Trophoblast cell (in vitro differentiated cells and primary cell): ENCODE results near the gene PCSK5.
A peak's percentile ranks its signal among the peaks of the same experiment; 100 is the strongest.
"Not testable (repeated sequence)": the region's sequence is repeated elsewhere in the genome, so short reads cannot be mapped to it uniquely, and the experiment has no call there.

Experiments used
- DNase-seq, 2 donors: peaks; one replicate each; pipeline ENCODE4 v3.0.0-alpha.2; 2016
- H2AFZ ChIP-seq: 2 replicates; pipeline ENCODE4 v1.6.1; 2013; ENCODE audit warnings: low read length, moderate library complexity, mild to moderate bottlenecking; ENCODE audit not compliant: insufficient read depth, poor library complexity
- H2AK5ac ChIP-seq: 2 replicates; pipeline ENCODE4 v1.6.1; 2013; ENCODE audit warnings: mild to moderate bottlenecking, low read length
- H2BK120ac ChIP-seq: 2 replicates; pipeline ENCODE4 v1.6.1; 2013; ENCODE audit warnings: low read length, mild to moderate bottlenecking, moderate library complexity; ENCODE audit not compliant: insufficient read depth, poor library complexity
- H2BK12ac ChIP-seq: 2 replicates; pipeline ENCODE4 v1.6.1; 2013; ENCODE audit warnings: mild to moderate bottlenecking, low read length, moderate library complexity
- H2BK5ac ChIP-seq: 2 replicates; pipeline ENCODE4 v1.6.1; 2013; ENCODE audit warnings: low read length, low read depth, moderate library complexity, mild to moderate bottlenecking; ENCODE audit not compliant: poor library complexity
- H3K14ac ChIP-seq: 2 replicates; pipeline ENCODE4 v1.6.1; 2013; ENCODE audit warnings: mild to moderate bottlenecking, low read length
- H3K18ac ChIP-seq: 2 replicates; pipeline ENCODE4 v1.6.1; 2013; ENCODE audit warnings: mild to moderate bottlenecking, low read length
- H3K23ac ChIP-seq: 2 replicates; pipeline ENCODE4 v1.6.1; 2013; ENCODE audit warnings: low read length
- H3K27ac ChIP-seq: 2 replicates; pipeline ENCODE4 v1.5.1; 2013; ENCODE audit warnings: low read depth, mild to moderate bottlenecking, inconsistent platforms, low read length, moderate library complexity
- H3K27me3 ChIP-seq: 2 replicates; pipeline ENCODE4 v1.6.1; 2013; ENCODE audit warnings: inconsistent platforms, mild to moderate bottlenecking, low read length, moderate library complexity; ENCODE audit not compliant: insufficient read depth
- H3K36me3 ChIP-seq, 2 experiments: 1 replicate in 1 of 2; 2 replicates in 1 of 2; pipeline ENCODE4 v1.6.1; 2013; ENCODE audit warnings: low read length in 2 of 2, mild to moderate bottlenecking in 2 of 2, moderate library complexity in 1 of 2; ENCODE audit not compliant: insufficient read depth in 2 of 2, control insufficient read depth in 1 of 2
- H3K4ac ChIP-seq: 2 replicates; pipeline ENCODE4 v1.6.1; 2013; ENCODE audit warnings: low read depth, mild to moderate bottlenecking, low read length, moderate library complexity
- H3K4me1 ChIP-seq, 2 experiments: 1 replicate in 1 of 2; 2 replicates in 1 of 2; pipeline ENCODE4 v1.6.1; 2013; ENCODE audit warnings: low read length in 2 of 2, mild to moderate bottlenecking in 2 of 2, moderate library complexity in 1 of 2; ENCODE audit not compliant: insufficient read depth in 2 of 2, control insufficient read depth in 1 of 2
- H3K4me2 ChIP-seq: 2 replicates; pipeline ENCODE4 v1.6.1; 2013; ENCODE audit warnings: inconsistent platforms, mild to moderate bottlenecking, low read length, moderate library complexity
- H3K4me3 ChIP-seq: 2 replicates; pipeline ENCODE4 v1.5.1; 2013; ENCODE audit warnings: mild to moderate bottlenecking, low read depth, low read length, inconsistent platforms
- H3K79me1 ChIP-seq: one replicate; pipeline ENCODE4 v1.6.1; 2013; ENCODE audit warnings: low read length
- H3K79me2 ChIP-seq: 2 replicates; pipeline ENCODE4 v1.6.1; 2013; ENCODE audit warnings: low read length, mild to moderate bottlenecking; ENCODE audit not compliant: control insufficient read depth, insufficient read depth, poor library complexity
- H3K9ac ChIP-seq: 2 replicates; pipeline ENCODE4 v1.6.1; 2013; ENCODE audit warnings: mild to moderate bottlenecking, low read length
- H3K9me3 ChIP-seq: 2 replicates; pipeline ENCODE4 v1.6.1; 2013; ENCODE audit warnings: low read depth, mild to moderate bottlenecking, control low read depth, inconsistent platforms, low read length; ENCODE audit not compliant: insufficient read depth
- H4K12ac ChIP-seq: 2 replicates; pipeline ENCODE4 v1.6.1; 2013; ENCODE audit warnings: low read depth, mild to moderate bottlenecking, low read length, moderate library complexity
- H4K8ac ChIP-seq: 2 replicates; pipeline ENCODE4 v1.6.1; 2013; ENCODE audit warnings: low read depth, mild to moderate bottlenecking, low read length, moderate library complexity
- H4K91ac ChIP-seq: one replicate; pipeline ENCODE4 v1.6.1; 2013; ENCODE audit warnings: low read depth, mild to moderate bottlenecking, low read length, moderate library complexity
- WGBS: extraction: QIAGEN DNeasy Blood & Tissue Kit; methylation state at CpG from one replicate; pipeline ENCODE4 v1.1.7; 2013; ENCODE audit warnings: missing lambda C conversion rate; ENCODE audit not compliant: insufficient read length, insufficient coverage; ENCODE audit errors: extremely low coverage; 5-methylcytosine and 5-hydroxymethylcytosine counted together

PCSK5 gene

GRCh38 chr9:75962013-75962661 is 71.7 kb downstream of the PCSK5 start:
- no peak overlapping the region for H2BK120ac ChIP-seq
- H3K36me3 ChIP-seq, result no peaks in the 10 kb centered on the region
- H3K4ac ChIP-seq, result no peak overlapping the region
- H2AFZ ChIP-seq, result no peak overlapping the region
- no peak overlapping the region for H2AK5ac ChIP-seq
- H3K79me2 ChIP-seq, result no peaks in the 10 kb centered on the region
- no CpG with 5 or more reads among the region's 8 CpGs for WGBS
- no peak overlapping the region for H3K27ac ChIP-seq
- H3K27me3 ChIP-seq, result no peaks in the 10 kb centered on the region
- H3K9ac ChIP-seq, result no peak overlapping the region
- H3K14ac ChIP-seq, result no peak overlapping the region
- DNase-seq, result peak; percentile 49 to 81
- peaks cover 0 to 3% of the 10 kb centered on the region in 2 experiments for H3K4me1 ChIP-seq
- H3K4me2 ChIP-seq, result no peak overlapping the region
- no peak overlapping the region for H2BK12ac ChIP-seq
- H4K8ac ChIP-seq, result no peak overlapping the region
- no peak overlapping the region for H3K23ac ChIP-seq
- no peaks in the 10 kb centered on the region for H3K9me3 ChIP-seq
- H3K79me1 ChIP-seq, result no peaks in the 10 kb centered on the region
- no peak overlapping the region for H3K18ac ChIP-seq
- H4K12ac ChIP-seq, result no peak overlapping the region
- no peak overlapping the region for H2BK5ac ChIP-seq
- H4K91ac ChIP-seq, result no peak overlapping the region
- H3K4me3 ChIP-seq, result no peak overlapping the region

GRCh38 chr9:75962662-75963036 is 72.2 kb downstream of the PCSK5 start:
- no peak overlapping the region for H3K4me3 ChIP-seq
- H3K79me2 ChIP-seq, result no peaks in the 10 kb centered on the region
- no peak overlapping the region for H2BK12ac ChIP-seq
- H3K4ac ChIP-seq, result no peak overlapping the region
- no peak overlapping the region for H3K27ac ChIP-seq
- peaks cover 0 to 3% of the 10 kb centered on the region in 2 experiments for H3K4me1 ChIP-seq
- no peaks in the 10 kb centered on the region for H3K9me3 ChIP-seq
- no peak overlapping the region for H4K12ac ChIP-seq
- H2BK5ac ChIP-seq, result no peak overlapping the region
- no peak overlapping the region for H2BK120ac ChIP-seq
- no peak overlapping the region for H4K8ac ChIP-seq
- no peak overlapping the region for H2AFZ ChIP-seq
- no peak overlapping the region for H3K14ac ChIP-seq
- no peak for DNase-seq
- no peak overlapping the region for H2AK5ac ChIP-seq
- H3K9ac ChIP-seq, result no peak overlapping the region
- H4K91ac ChIP-seq, result no peak overlapping the region
- no CpG with 5 or more reads among the region's 4 CpGs for WGBS
- H3K36me3 ChIP-seq, result no peaks in the 10 kb centered on the region
- no peak overlapping the region for H3K23ac ChIP-seq
- no peak overlapping the region for H3K4me2 ChIP-seq
- no peaks in the 10 kb centered on the region for H3K27me3 ChIP-seq
- no peaks in the 10 kb centered on the region for H3K79me1 ChIP-seq
- no peak overlapping the region for H3K18ac ChIP-seq

GRCh38 chr9:75963321-75963720 is 72.8 kb downstream of the PCSK5 start:
- not testable (repeated sequence) for H3K4me3 ChIP-seq, H3K79me2 ChIP-seq, H3K36me3 ChIP-seq, H4K12ac ChIP-seq, H3K14ac ChIP-seq, H3K18ac ChIP-seq, H2BK120ac ChIP-seq, H3K9ac ChIP-seq, H3K27ac ChIP-seq, H3K27me3 ChIP-seq, H3K4me1 ChIP-seq, H3K4me2 ChIP-seq, H2AFZ ChIP-seq, H3K9me3 ChIP-seq, H3K79me1 ChIP-seq, H2AK5ac ChIP-seq, H4K91ac ChIP-seq, H2BK5ac ChIP-seq, H3K4ac ChIP-seq, DNase-seq, H4K8ac ChIP-seq, H2BK12ac ChIP-seq, H3K23ac ChIP-seq
- WGBS, result no CpG with 5 or more reads among the region's 9 CpGs

- Histone ChIP-seq H3K79me2 (no peaks in the 10 kb centered on the region), H3K4me3 (no peak overlapping the region), H4K8ac (no peak overlapping the region), H3K79me1 (no peaks in the 10 kb centered on the region), H4K91ac (no peak overlapping the region), H3K14ac (no peak overlapping the region), H2BK5ac (no peak overlapping the region), H2AK5ac (no peak overlapping the region), H2BK120ac (no peak overlapping the region), H3K4ac (no peak overlapping the region), H4K12ac (no peak overlapping the region), H3K9ac (no peak overlapping the region), H3K4me2 (no peak overlapping the region), H3K27me3 (no peaks in the 10 kb centered on the region), H2BK12ac (no peak overlapping the region), H3K27ac (no peak overlapping the region), H3K18ac (no peak overlapping the region), H3K36me3 (no peaks in the 10 kb centered on the region), H3K4me1 (peaks cover 0 to 3% of the 10 kb centered on the region in 2 experiments), H3K23ac (no peak overlapping the region), H2AFZ (no peak overlapping the region), H3K9me3 (no peaks in the 10 kb centered on the region)
- WGBS, result no CpG with 5 or more reads among the region's 4 CpGs
- DNase-seq, result peak in 1 of 2 donors; percentile 43
These were observed 74.0 kb downstream of the PCSK5 start for GRCh38 chr9:75964427-75964826.
